Left lung (tissue), 14 donors: ENCODE data around the gene DIPK1A. TPM values are rescaled to one million over a fixed set of nuclear protein-coding genes. Genes with fewer than 3 reads are reported as not detected.

Source experiments
- ATAC-seq: fragments of 200-7000 bp; cut with Tn5 transposase; one replicate; pipeline ENCODE4 v1.9.1; 2020; ENCODE audit warnings: moderate library complexity
- DNase-seq, 4 donors: peaks; one replicate each; pipeline ENCODE4 v3.0.0-alpha.2; 2013 to 2020
- H3K27ac ChIP-seq, 2 donors: fragments of 200-600 bp; sonication (generic) in 1 of 2; one replicate each; pipeline versions ENCODE4 v1.5.0 to v1.8.0; 2020 to 2021
- H3K27me3 ChIP-seq, 2 donors: fragments of 200-600 bp; sonication (generic) in 1 of 2; one replicate each; pipeline versions ENCODE4 v1.5.0 to v1.8.0; 2020 to 2021
- H3K36me3 ChIP-seq, 2 donors: fragments of 200-600 bp; sonication (generic) in 1 of 2; one replicate each; pipeline versions ENCODE4 v1.5.0 to v1.8.0; 2020 to 2021
- H3K4me1 ChIP-seq, 2 donors: fragments of 200-600 bp; one replicate each; pipeline ENCODE4 v1.8.0; 2021
- H3K4me3 ChIP-seq, 2 donors: fragments of 200-600 bp; sonication (generic) in 1 of 2; one replicate each; pipeline versions ENCODE4 v1.5.0 to v1.8.0; 2020 to 2021; ENCODE audit warnings: mild to moderate bottlenecking in 1 of 2
- H3K9me3 ChIP-seq, 2 donors: fragments of 200-600 bp; sonication (generic) in 1 of 2; one replicate each; pipeline versions ENCODE4 v1.5.0 to v1.8.0; 2020 to 2021
- CTCF ChIP-seq, 2 donors: fragments of 200-600 bp; sonication (generic) in 1 of 2; IDR thresholded peaks; one replicate each; pipeline versions ENCODE4 v1.5.0 to v1.8.0; 2021; ENCODE audit warnings: antibody characterized with exemption in 2 of 2
- intact Hi-C, 2 donors: fragments of 100-400 bp; cut with DNase I; formaldehyde crosslinking; loops; one replicate each; pipeline versions ENCODE4 v1.11.2 to v1.14.2; 2022
- long read RNA-seq, 12 donors: library from polyadenylated mRNA in 2 of 12; unstranded in 2 of 12; transcript quantifications; one replicate each; pipeline ENCODE4 v2.0.0 and lab custom pipeline, GENCODE V29; 2019 to 2026
- polyA plus RNA-seq, 6 donors: library from polyadenylated mRNA; unstranded; fragments of 120-200 nt; gene quantifications; one replicate each; pipeline ENCODE4 v1.2.1, GENCODE V29; 2013; ENCODE audit not compliant: insufficient read length in 6 of 6
- total RNA-seq, 2 donors: library from RNA; stranded (reverse); fragmentation: NEBNext Ultra II Directional; extraction: Animal tissue kit (Norgen Biotek cat#: 25700); gene quantifications; one replicate each; pipeline ENCODE4 v1.2.1, GENCODE V29; 2021
- donor health status: DM: no; HTN: yes; CAD: no.
- donor health status: DM: no; HTN: no; CAD: no.

Gene DIPK1A
- total RNA-seq (10 to 100 TPM in 1 of 2 donors, 1 to 10 TPM in 1; 6.8 to 10.8 TPM), polyA plus RNA-seq (10 to 100 TPM in 3 of 6 donors, 1 to 10 TPM in 3; 8.2 to 14.8 (median 10.3) TPM)
- long read RNA-seq, donor 1, transcript FAM69A-201 (5 exons, 2,574 nt): major isoform, 5 of 8,210 reads
- long read RNA-seq, donor 1, partial matches to known transcripts: 7,948 of 8,210 reads
- long read RNA-seq, donor 1, other reads (novel, unspliced or antisense): 256 of 8,210 reads
- long read RNA-seq, donor 2, partial matches to known transcripts: 9,748 of 9,936 reads
- long read RNA-seq, donor 2, other reads (novel, unspliced or antisense): 186 of 9,936 reads
- long read RNA-seq, donor 3, partial matches to known transcripts: 6,085 of 6,251 reads
- long read RNA-seq, donor 3, other reads (novel, unspliced or antisense): 164 of 6,251 reads
- long read RNA-seq, donor 4, partial matches to known transcripts: 2 of 7 reads
- long read RNA-seq, donor 4, other reads (novel, unspliced or antisense): 3 of 7 reads
- long read RNA-seq, donor 5, partial matches to known transcripts: 6,617 of 6,772 reads
- long read RNA-seq, donor 5, other reads (novel, unspliced or antisense): 154 of 6,772 reads
- long read RNA-seq, donor 6, partial matches to known transcripts: 0 of 3 reads
- long read RNA-seq, donor 6, other reads (novel, unspliced or antisense): 0 of 3 reads
- long read RNA-seq, donor 7, partial matches to known transcripts: 3,928 of 4,023 reads
- long read RNA-seq, donor 7, other reads (novel, unspliced or antisense): 93 of 4,023 reads
- long read RNA-seq, donor 8, partial matches to known transcripts: 3,503 of 5,371 reads
- long read RNA-seq, donor 8, other reads (novel, unspliced or antisense): 1,865 of 5,371 reads
- long read RNA-seq, donor 9: 0 reads
- long read RNA-seq, donor 10, partial matches to known transcripts: 0 of 1 reads
- long read RNA-seq, donor 10, other reads (novel, unspliced or antisense): 0 of 1 reads
- long read RNA-seq, donor 11, transcript FAM69A-201 (5 exons, 2,574 nt): major isoform, 22 of 3,539 reads
- long read RNA-seq, donor 11, partial matches to known transcripts: 3,470 of 3,539 reads
- long read RNA-seq, donor 11, other reads (novel, unspliced or antisense): 47 of 3,539 reads
- long read RNA-seq, donor 12, partial matches to known transcripts: 3,865 of 6,633 reads
- long read RNA-seq, donor 12, other reads (novel, unspliced or antisense): 2,766 of 6,633 reads

- Histone ChIP-seq H3K27ac (peak within 1 kb of the TSS; percentile 91 to 94), H3K36me3 (no peaks in the 10 kb centered on the region), H3K4me3 (peak within 1 kb of the TSS; percentile 58 to 74), H3K4me1 (peaks cover 0 to 24% of the 10 kb centered on the region in 2 donors), H3K27me3 (peaks cover 0 to 23% of the 10 kb centered on the region in 2 donors), H3K9me3 (no peaks in the 10 kb centered on the region)
- DNase-seq (peak; percentile 78 to 93 (median 81)), ATAC-seq (peak; percentile 81)
- peak in 1 of 2 donors; percentile 26 for TF ChIP-seq CTCF (IDR thresholded peaks at IDR 0.05)
- intact Hi-C loops: no loop called here
Measured at GRCh38 chr1:92961131-92961895, at the start of gene DIPK1A. DIPK1A (minus strand) TSS chr1:92961462; CDS start chr1:92961429, 33 bp downstream.

- Histone ChIP-seq H3K27ac (no peak overlapping the region), H3K36me3 (no peaks in the 10 kb centered on the region), H3K4me3 (no peak overlapping the region), H3K27me3 (no peaks in the 10 kb centered on the region), H3K9me3 (no peaks in the 10 kb centered on the region), H3K4me1 (no peaks in the 10 kb centered on the region)
- intact Hi-C loops: no loop called here
- no peak for ATAC-seq
- no peak for DNase-seq
- no peak for TF ChIP-seq CTCF (IDR thresholded peaks at IDR 0.05)
Measured at GRCh38 chr1:93007941-93008577, 46.8 kb upstream of the DIPK1A start.

GRCh38 chr1:93005252-93005598, 44.0 kb upstream of the DIPK1A start:
- intact Hi-C loops: no loop called here
- no peak for ATAC-seq

More at GRCh38 chr1:93005252-93005598, 44.0 kb upstream of the DIPK1A start:
- Histone ChIP-seq H3K27me3 (no peaks in the 10 kb centered on the region), H3K9me3 (no peaks in the 10 kb centered on the region), H3K36me3 (no peaks in the 10 kb centered on the region), H3K27ac (no peak overlapping the region), H3K4me3 (no peak overlapping the region), H3K4me1 (peaks cover 4 to 10% of the 10 kb centered on the region in 2 donors)
- DNase-seq: no peak
- no peak for TF ChIP-seq CTCF (IDR thresholded peaks at IDR 0.05)
